ENCODE measurements around the gene FAR1.
"Not testable (repeated sequence)": the region's sequence is repeated elsewhere in the genome, so short reads cannot be mapped to it uniquely, and the experiment has no call there.

FAR1 gene, protein sequence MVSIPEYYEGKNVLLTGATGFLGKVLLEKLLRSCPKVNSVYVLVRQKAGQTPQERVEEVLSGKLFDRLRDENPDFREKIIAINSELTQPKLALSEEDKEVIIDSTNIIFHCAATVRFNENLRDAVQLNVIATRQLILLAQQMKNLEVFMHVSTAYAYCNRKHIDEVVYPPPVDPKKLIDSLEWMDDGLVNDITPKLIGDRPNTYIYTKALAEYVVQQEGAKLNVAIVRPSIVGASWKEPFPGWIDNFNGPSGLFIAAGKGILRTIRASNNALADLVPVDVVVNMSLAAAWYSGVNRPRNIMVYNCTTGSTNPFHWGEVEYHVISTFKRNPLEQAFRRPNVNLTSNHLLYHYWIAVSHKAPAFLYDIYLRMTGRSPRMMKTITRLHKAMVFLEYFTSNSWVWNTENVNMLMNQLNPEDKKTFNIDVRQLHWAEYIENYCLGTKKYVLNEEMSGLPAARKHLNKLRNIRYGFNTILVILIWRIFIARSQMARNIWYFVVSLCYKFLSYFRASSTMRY

DNA sequence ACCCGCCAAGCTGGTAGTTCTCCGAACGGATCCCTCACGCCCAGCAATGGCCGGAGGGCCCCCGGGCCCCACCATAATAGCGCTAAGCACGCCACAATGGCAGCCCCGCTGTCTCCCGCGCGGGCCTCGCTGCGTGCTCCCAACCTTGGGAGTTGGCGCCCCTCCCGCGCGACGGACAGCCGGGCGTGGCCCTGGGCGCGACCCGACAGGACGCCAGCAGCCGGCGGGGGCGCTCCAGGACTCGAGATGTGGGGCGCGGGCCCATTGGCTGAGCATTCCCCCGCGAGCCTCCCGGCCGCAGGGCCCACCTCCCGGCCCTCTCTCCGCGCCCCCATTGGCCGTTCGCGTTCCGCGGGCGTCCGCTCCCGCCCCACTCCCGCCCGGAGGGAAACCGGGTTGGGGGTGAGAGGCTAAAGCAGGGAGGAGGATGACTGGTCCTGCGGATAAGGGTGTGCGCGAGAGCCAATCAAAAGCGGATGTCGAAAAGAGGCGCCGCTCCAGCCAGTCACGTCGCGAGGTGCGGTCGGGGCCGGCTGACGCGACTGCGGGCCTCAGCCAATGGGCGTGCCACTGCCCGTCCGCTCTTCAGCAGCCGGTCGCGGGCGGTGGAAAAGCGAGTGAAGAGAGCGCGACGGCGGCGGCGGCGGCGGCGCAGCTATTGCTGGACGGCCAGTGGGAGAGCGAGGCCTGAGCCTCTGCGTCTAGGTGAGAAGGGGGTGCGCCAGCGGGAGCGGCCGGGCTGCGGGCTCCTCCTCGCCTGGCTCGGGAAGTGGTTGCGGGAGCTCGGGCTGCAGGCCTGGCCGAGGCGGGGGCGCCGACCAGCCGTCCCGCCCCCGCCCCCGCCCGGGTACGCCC is at the start of gene FAR1:
Gene FAR1, plus strand, starts transcription at position 567 of the 855 bp plus-strand sequence. CDS start 26,098 bp downstream, outside the sequence.
- no peak for TF ChIP-seq ZNF274 (IDR thresholded peaks at IDR 0.05; ENCODE audit: low read depth, low read length)
- peak within 1 kb of the TSS; percentile 82 for H3K4me3 ChIP-seq (ENCODE audit: low read length)

DNA sequence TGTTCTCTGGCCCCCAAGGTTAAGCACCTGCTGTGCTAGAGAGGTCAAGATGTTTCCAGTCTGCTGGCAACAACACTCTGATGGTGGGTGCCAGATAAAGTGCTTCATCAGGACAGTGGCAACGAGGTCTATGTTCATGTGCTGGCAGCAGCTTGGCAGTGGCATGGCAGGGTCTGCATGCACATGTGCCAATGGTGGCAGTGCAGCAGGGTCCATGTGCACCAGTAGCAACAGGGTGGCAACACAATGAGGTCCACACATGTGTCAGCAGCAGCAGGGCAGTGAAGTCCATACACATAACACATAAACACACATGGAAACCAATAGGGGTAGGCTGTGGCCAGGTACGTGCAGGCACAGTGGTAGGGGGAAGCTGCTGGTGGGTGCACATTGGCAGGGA is 48.4 kb upstream of the FAR1 start:
- no peak for TF ChIP-seq ZNF274 (IDR thresholded peaks at IDR 0.05; ENCODE audit: low read depth, low read length)

DNA sequence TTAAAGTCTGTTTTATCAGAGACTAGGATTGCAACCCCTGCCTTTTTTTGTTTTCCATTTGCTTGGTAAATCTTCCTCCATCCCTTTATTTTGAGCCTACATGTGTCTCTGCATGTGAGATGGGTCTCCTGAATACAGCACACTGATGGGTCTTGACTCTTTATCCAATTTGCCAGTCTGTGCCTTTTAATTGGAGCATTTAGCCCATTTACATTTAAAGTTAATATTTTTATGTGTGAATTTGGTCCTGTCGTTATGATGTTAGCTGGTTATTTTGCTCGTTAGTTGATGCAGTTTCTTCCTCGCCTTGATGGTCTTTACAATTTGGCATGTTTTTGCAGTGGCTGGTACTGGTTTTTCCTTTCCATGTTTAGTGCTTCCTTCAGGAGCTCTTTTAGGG is 41.6 kb upstream of the FAR1 start:
- not testable (repeated sequence) for H3K4me3 ChIP-seq (ENCODE audit: low read length)

More for the DNA sequence above, 48.4 kb upstream of the FAR1 start:
- H3K4me3 ChIP-seq (ENCODE audit: low read length), result no peak overlapping the region

DNA sequence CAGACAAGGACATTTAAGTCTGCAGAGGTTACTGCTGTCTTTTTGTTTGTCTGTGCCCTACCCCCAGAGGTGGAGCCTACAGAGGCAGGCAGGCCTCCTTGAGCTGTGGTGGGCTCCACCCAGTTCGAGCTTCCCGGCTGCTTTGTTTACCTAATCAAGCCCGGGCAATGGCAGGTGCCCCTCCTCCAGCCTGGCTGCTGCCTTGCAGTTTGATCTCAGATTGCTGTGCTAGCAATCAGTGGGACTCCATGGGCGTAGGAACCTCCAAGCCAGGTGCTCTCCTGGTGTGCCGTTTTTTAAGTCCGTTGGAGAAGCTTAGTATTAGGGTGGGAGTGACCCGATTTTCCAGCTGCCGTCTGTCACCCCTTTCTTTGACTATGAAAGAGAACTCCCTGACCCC is 39.8 kb upstream of the FAR1 start:
- not testable (repeated sequence) for H3K4me3 ChIP-seq (ENCODE audit: low read length)

DNA sequence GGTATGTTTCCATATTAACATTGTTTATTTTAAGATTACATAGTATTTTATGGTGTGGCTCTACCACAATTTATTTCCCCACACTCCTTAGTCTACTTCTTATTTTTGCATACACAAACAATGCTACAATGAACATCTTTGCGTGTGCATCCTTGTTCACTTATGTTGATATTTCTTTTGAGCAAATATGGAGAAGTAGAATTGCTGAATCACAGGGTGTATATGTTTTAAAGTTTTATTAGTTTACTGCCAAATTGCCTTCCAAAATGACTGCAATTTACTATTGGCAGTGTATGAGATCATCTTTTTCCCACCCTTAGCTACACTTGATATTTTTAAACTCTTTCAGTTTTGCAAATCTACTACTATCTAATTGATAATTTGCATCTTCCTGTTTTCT is 38.7 kb upstream of the FAR1 start:
- TF ChIP-seq ZNF274 (IDR thresholded peaks at IDR 0.05; ENCODE audit: low read depth, low read length), result no peak
- no peak overlapping the region for H3K4me3 ChIP-seq (ENCODE audit: low read length)

DNA sequence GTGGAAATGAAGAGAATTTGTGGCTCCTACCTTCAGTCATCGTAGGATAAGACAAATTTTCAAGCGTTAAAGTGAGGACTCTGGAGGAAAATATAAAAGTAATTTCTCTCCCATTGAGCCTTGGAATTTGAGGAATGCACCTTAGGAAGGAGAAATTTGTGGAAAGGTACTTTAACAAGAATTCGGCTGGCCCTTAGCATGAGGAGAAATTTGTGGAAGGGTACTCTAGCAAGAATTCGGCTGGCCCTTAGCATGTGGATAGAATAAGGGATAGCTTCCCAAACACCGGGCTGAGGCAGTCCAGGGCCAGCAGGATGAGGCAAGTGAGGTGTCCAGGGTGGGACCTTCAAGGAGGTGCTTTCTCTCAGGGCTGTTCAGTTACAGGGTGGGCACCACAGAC is 33.2 kb upstream of the FAR1 start:
- no peak overlapping the region for H3K4me3 ChIP-seq (ENCODE audit: low read length)
- TF ChIP-seq ZNF274 (IDR thresholded peaks at IDR 0.05; ENCODE audit: low read depth, low read length), result no peak

DNA sequence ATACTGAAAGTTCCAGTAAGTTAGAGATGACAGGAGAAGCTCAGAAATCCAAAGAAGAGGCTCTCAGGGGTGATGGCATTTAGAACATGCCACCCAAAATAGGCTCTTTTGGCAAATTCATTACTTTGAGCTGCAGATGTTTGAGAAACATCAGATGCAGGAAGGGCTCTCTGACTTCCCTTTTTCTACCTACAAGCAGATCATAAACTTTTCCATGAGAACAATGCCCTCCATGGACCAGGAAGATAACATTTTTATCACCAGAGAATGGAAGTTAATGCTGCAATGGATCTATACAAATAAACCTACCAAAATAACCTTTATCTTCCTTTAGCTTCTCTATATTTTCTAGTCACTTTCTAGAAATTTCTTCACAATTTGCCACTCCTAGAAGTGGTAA is 32.7 kb upstream of the FAR1 start:
- no peak overlapping the region for H3K4me3 ChIP-seq (ENCODE audit: low read length)
- TF ChIP-seq ZNF274 (IDR thresholded peaks at IDR 0.05; ENCODE audit: low read depth, low read length), result no peak

DNA sequence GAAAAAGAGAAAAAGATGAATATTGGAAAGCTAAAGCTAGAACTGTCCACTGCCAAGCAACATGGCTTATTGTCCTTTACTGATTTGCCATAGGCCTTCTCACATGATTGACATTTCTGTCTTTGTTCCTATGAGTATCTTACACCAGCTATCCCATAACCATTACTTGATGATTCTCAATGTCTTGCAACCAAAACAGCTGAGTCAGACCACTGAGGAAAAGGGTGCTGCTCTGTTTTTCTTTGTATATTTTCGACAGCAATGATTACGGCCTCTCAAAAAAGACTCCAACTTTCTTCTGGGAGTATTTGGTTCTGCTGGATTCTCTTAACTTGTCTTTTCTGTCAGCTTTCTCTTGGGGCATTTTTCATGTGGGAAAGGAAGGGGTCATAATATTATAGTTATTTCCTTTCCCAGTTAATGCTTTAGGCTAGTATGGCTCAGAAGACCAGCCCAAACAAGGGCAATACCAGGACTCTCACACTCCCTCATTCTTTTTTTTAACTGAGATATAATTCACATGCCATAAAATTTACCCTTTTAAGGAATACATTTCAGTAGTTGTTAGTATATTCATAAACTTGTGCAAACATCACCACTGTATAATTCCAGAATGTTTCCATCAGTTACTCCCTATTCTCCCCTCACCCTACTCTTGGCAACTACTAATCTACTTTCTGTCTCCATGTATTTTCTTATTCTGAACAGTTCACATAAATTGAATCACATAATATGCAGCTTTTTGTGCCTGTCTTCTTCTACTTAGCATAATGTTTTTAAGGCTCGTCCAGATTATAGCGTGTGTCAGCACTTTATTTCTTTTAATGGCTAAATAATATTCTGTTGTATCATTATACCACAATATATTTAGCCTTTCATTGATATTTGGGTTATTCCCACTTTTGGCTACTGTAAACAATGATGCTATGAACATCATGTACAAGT is 31.1 kb upstream of the FAR1 start:
- H3K4me3 ChIP-seq (ENCODE audit: low read length), result no peak overlapping the region
- TF ChIP-seq ZNF274 (IDR thresholded peaks at IDR 0.05; ENCODE audit: low read depth, low read length), result no peak

DNA sequence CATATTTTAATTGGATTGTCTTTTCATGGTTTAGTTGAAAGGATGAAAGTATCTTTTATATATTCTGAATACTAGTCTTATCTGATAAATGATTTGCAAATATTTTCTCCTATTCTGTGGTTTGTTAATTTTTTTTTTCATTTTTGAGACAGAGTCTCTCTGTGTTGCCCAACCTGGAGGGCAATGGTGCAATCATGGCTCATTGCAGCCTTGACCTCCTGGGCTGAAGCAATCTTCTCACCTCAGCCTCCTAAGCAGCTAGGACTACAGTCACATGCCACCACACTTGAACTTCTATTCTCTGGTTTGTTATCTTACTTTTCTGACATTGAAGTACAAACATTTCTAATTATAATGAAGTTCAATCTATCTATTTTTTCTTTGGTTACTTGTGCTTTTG is 30.0 kb upstream of the FAR1 start:
- no peak for TF ChIP-seq ZNF274 (IDR thresholded peaks at IDR 0.05; ENCODE audit: low read depth, low read length)
- no peak overlapping the region for H3K4me3 ChIP-seq (ENCODE audit: low read length)

DNA sequence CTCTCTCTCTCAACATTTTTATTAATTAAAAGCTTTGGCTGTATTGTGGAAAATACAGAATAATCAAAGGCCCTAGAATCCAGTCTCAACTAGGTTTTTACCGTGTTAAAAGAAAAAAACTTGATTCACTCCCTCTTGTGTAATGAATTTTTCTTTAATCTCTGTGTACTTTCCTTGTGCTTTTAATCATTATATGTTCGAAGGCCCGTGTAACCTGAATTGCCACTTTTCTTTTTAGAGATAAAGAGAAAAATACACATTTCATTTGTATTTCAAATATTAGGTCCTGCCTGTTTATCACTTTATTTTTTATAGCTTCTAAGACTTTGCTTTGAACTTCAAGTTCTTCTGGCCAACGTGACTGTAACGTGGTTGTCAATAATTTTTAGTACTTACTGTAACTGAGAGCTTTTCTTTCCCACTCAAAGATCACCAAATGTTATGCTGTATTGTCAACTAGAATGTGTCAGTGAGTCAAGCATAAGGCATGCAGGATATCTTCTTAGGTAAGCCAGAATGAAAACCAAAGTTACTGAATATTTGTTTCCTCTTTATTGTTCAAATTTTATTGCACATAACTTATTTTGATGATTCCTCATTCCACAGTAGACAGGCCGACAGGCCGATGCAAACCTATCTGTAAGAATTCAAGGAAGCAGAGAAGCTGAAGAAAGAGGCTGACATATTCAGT is 23.3 kb upstream of the FAR1 start:
- TF ChIP-seq ZNF274 (IDR thresholded peaks at IDR 0.05; ENCODE audit: low read depth, low read length), result no peak
- H3K4me3 ChIP-seq (ENCODE audit: low read length), result no peak overlapping the region

DNA sequence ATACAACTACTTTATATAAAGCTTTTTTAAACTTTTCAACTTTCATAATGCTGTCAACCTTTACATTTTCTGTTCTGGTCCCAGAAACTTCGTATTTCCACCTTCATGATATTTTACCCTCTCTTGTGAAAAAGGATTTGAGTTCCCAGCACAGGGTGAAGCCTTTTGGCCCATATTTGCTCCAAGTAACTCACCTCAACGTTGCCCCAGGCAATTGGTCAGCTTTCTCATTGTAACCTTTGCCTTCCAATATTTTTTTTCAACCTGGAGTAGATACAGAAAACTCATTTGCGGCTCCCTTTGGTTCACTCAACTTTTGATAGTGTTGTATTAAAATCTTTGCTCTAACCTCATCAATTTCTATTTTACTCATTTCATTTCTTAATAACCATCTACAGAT is 21.1 kb upstream of the FAR1 start:
- no peak overlapping the region for H3K4me3 ChIP-seq (ENCODE audit: low read length)
- no peak for TF ChIP-seq ZNF274 (IDR thresholded peaks at IDR 0.05; ENCODE audit: low read depth, low read length)

DNA sequence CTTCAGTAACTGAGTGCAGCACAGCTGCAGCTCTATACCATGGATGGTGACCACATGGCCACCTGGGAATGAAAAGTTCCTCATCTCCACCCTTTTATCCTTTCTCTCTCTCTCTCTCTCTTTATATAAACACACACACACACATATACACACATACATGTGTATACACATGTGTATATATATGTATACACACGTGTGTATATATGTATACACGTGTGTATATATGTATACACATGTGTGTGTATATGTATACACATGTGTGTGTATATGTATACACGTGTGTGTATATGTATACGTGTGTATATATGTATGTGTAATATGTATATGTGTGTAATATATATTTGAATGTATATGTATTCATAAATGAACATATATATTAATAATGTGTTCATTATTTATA is 18.8 kb upstream of the FAR1 start:
- H3K4me3 ChIP-seq (ENCODE audit: low read length), result no peak overlapping the region
- no peak for TF ChIP-seq ZNF274 (IDR thresholded peaks at IDR 0.05; ENCODE audit: low read depth, low read length)

DNA sequence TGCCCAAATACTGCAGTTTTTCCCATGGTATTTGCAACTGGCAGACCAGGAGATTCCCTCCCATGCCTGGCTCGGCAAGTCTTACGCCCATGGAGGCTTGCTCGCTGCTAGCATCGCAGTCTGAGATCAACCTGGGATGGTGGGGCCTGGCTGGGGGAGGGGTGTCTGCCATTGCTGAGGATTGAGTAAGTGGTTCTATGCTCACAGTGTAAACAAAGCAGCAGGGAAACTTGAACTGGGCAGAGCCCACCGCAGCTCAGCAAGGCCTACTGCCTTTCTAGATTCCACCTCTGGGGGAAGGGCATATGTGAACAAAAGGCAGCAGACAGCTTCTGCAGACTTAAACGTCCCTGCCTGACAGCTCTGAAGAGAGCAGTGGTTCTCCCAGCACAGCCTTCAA is 17.0 kb upstream of the FAR1 start:
- H3K4me3 ChIP-seq (ENCODE audit: low read length), result not testable (repeated sequence)

Data from GM08714 (cell line).